ENCODE data around the gene ZNF318.

ZNF318 gene

DNA sequence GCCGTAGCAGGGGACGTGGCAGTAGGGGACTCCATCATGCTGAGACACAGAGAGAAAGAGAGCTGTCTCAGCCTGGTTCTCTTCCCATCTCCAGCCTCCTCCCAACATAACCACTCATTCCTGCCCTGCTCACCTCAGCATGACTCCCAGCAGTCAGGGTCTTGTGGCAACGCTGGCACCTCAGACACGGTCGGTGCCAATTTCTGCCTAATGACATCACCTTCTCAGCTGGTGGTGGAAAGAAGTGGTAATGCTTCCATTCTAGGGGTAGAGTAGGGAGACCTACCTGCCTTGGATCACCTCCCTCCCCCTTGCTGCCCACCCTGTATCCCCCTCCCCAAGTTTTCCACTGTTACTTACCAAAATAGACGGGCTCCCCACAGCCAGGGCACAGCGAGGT is 63.4 kb downstream of the ZNF318 start:
- H3K27ac ChIP-seq (ENCODE audit: low read length), result no peak overlapping the region
- H2AFZ ChIP-seq (ENCODE audit: low read length), result no peak overlapping the region
- H3K4me2 ChIP-seq (ENCODE audit: low read depth, low read length), result no peak overlapping the region
- no peaks in the 10 kb centered on the region for H3K9me3 ChIP-seq (replicated peaks; ENCODE audit: insufficient read depth, low read length)
- no peak for DNase-seq
- no peak overlapping the region for H3K4me3 ChIP-seq (ENCODE audit: low read length)
- H3K9ac ChIP-seq (ENCODE audit: low read length), result no peak overlapping the region
- H3F3A ChIP-seq (ENCODE audit: insufficient read depth, low read length), result no peaks in the 10 kb centered on the region
- no peaks in the 10 kb centered on the region for H3K9me2 ChIP-seq (replicated peaks; ENCODE audit: insufficient read depth, low read length)
- H3K36me3 ChIP-seq (replicated peaks; ENCODE audit: insufficient read depth, low read length), result no peaks in the 10 kb centered on the region
- no peaks in the 10 kb centered on the region for H3K27me3 ChIP-seq (replicated peaks; ENCODE audit: insufficient read depth, low read length)
- H3K4me1 ChIP-seq (ENCODE audit: low read length), result no peaks in the 10 kb centered on the region
- no peaks in the 10 kb centered on the region for H4K20me1 ChIP-seq (ENCODE audit: insufficient read depth, low read length)
- no peaks in the 10 kb centered on the region for H3K79me2 ChIP-seq (ENCODE audit: low read length)
- TF ChIP-seq EZH2phosphoT487 (IDR thresholded peaks at IDR 0.05; ENCODE audit: low read length) (no peak), EZH2 (optimal IDR thresholded peaks at IDR 0.05; ENCODE audit: low read depth, low read length) (no peak), CTCF (IDR thresholded peaks at IDR 0.05; ENCODE audit: low read length) (no peak)

- no peak overlapping the region for H3K9ac ChIP-seq (ENCODE audit: low read length)
- H3K4me3 ChIP-seq (ENCODE audit: low read length), result no peak overlapping the region
- no peak for TF ChIP-seq CTCF (IDR thresholded peaks at IDR 0.05; ENCODE audit: low read length)
- TF ChIP-seq EZH2phosphoT487 (IDR thresholded peaks at IDR 0.05; ENCODE audit: low read length), result no peak
- TF ChIP-seq EZH2 (optimal IDR thresholded peaks at IDR 0.05; ENCODE audit: low read depth, low read length), result no peak
These were observed 64.6 kb downstream of the ZNF318 start for GRCh38 chr6:43304882-43305281.

DNA sequence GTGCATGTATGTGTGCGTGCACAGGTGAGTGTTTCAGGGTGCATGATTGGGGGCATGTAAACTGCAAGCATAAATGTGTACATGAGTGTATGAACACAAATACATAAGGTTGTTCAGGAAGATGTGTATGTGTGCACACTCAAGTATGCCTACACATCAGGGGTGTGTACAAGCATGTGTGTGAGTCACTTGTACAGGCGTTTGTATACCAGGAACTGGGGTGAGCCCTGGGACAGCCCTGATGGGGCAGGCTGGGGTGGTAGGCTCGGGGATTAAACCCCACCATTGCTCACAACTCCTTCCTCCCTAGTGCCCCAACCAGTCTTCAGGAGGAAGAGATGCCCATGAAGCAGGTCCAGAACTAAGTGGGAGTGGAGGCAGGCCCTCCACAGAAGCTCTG is 65.1 kb downstream of the ZNF318 start:
- no peak overlapping the region for H3K4me3 ChIP-seq (ENCODE audit: low read length)
- no peaks in the 10 kb centered on the region for H3K9me2 ChIP-seq (replicated peaks; ENCODE audit: insufficient read depth, low read length)

More at GRCh38 chr6:43304882-43305281, 64.6 kb downstream of the ZNF318 start:
- no peak overlapping the region for H3K4me2 ChIP-seq (ENCODE audit: low read depth, low read length)
- no peaks in the 10 kb centered on the region for H3K9me2 ChIP-seq (replicated peaks; ENCODE audit: insufficient read depth, low read length)
- no peaks in the 10 kb centered on the region for H3K9me3 ChIP-seq (replicated peaks; ENCODE audit: insufficient read depth, low read length)
- H2AFZ ChIP-seq (ENCODE audit: low read length), result no peak overlapping the region
- no peaks in the 10 kb centered on the region for H3K36me3 ChIP-seq (replicated peaks; ENCODE audit: insufficient read depth, low read length)
- no peaks in the 10 kb centered on the region for H4K20me1 ChIP-seq (ENCODE audit: insufficient read depth, low read length)
- H3K79me2 ChIP-seq (ENCODE audit: low read length), result no peaks in the 10 kb centered on the region
- H3K4me1 ChIP-seq (ENCODE audit: low read length), result no peaks in the 10 kb centered on the region
- DNase-seq, result no peak
- no peaks in the 10 kb centered on the region for H3K27me3 ChIP-seq (replicated peaks; ENCODE audit: insufficient read depth, low read length)
- H3K27ac ChIP-seq (ENCODE audit: low read length), result no peak overlapping the region
- H3F3A ChIP-seq (ENCODE audit: insufficient read depth, low read length), result no peaks in the 10 kb centered on the region

More for the DNA sequence above, 65.1 kb downstream of the ZNF318 start:
- Histone ChIP-seq H3K9ac (ENCODE audit: low read length) (no peak overlapping the region), H3K79me2 (ENCODE audit: low read length) (no peaks in the 10 kb centered on the region), H3F3A (ENCODE audit: insufficient read depth, low read length) (no peaks in the 10 kb centered on the region), H3K27ac (ENCODE audit: low read length) (no peak overlapping the region), H3K27me3 (replicated peaks; ENCODE audit: insufficient read depth, low read length) (no peaks in the 10 kb centered on the region), H2AFZ (ENCODE audit: low read length) (no peak overlapping the region), H3K36me3 (replicated peaks; ENCODE audit: insufficient read depth, low read length) (no peaks in the 10 kb centered on the region), H3K4me1 (ENCODE audit: low read length) (no peaks in the 10 kb centered on the region), H3K9me3 (replicated peaks; ENCODE audit: insufficient read depth, low read length) (no peaks in the 10 kb centered on the region), H4K20me1 (ENCODE audit: insufficient read depth, low read length) (no peaks in the 10 kb centered on the region), H3K4me2 (ENCODE audit: low read depth, low read length) (no peak overlapping the region)
- no peak for TF ChIP-seq CTCF (IDR thresholded peaks at IDR 0.05; ENCODE audit: low read length)
- no peak for TF ChIP-seq EZH2 (optimal IDR thresholded peaks at IDR 0.05; ENCODE audit: low read depth, low read length)
- no peak for TF ChIP-seq EZH2phosphoT487 (IDR thresholded peaks at IDR 0.05; ENCODE audit: low read length)
- DNase-seq, result no peak

Measured in MM.1S (cell line).